Suprapubic skin (tissue), 4 donors: ENCODE measurements around the gene IGF2R. TPM values are rescaled to one million over a fixed set of nuclear protein-coding genes. Genes with fewer than 3 reads are reported as not detected.
"Not testable (repeated sequence)": the region's sequence is repeated elsewhere in the genome, so short reads cannot be mapped to it uniquely, and the experiment has no call there.

Experiments
- DNase-seq, 2 donors: peaks; one replicate each; pipeline ENCODE4 v3.0.0-alpha.2; 2019; ENCODE audit warnings: low spot score in 2 of 2
- H3K27ac ChIP-seq: fragments of 200-600 bp; sonication (generic); one replicate; pipeline ENCODE4 v1.5.1; 2019
- H3K27me3 ChIP-seq: fragments of 200-600 bp; sonication (generic); one replicate; pipeline ENCODE4 v1.5.1; 2019
- H3K36me3 ChIP-seq: fragments of 200-600 bp; sonication (generic); one replicate; pipeline ENCODE4 v1.5.1; 2019
- H3K4me1 ChIP-seq: fragments of 200-600 bp; sonication (generic); one replicate; pipeline ENCODE4 v1.5.1; 2019
- H3K4me3 ChIP-seq: fragments of 200-600 bp; sonication (generic); one replicate; pipeline ENCODE4 v1.5.1; 2019; ENCODE audit warnings: mild to moderate bottlenecking
- H3K9me3 ChIP-seq: fragments of 200-600 bp; sonication (generic); one replicate; pipeline ENCODE4 v1.5.1; 2019
- CTCF ChIP-seq, 2 donors: fragments of 200-600 bp in 1 of 2; fragments of 450-650 bp in 1 of 2; sonication (generic) in 1 of 2; IDR thresholded peaks; one replicate each; pipeline ENCODE4 v1.5.1; 2016 to 2019; ENCODE audit warnings: antibody characterized with exemption in 2 of 2, mild to moderate bottlenecking in 1 of 2, moderate library complexity in 1 of 2
- EP300 ChIP-seq: sonication (generic); formaldehyde crosslinking; IDR thresholded peaks from one replicate; pipeline ENCODE4 v1.6.1; 2017; ENCODE audit warnings: antibody characterized with exemption
- POLR2A ChIP-seq, 2 donors: fragments of 450-650 bp; IDR thresholded peaks; one replicate each; pipeline ENCODE4 v1.6.1; 2017; ENCODE audit warnings: antibody characterized with exemption in 2 of 2, mild to moderate bottlenecking in 2 of 2, moderate library complexity in 2 of 2
- POLR2AphosphoS5 ChIP-seq, 3 donors: sonication (generic); formaldehyde crosslinking; IDR thresholded peaks; one replicate each; pipeline ENCODE4 v1.6.1; 2017; ENCODE audit warnings: antibody characterized with exemption in 3 of 3
- WGBS: methylation state at CpG from one replicate; pipeline ENCODE4 v1.1.5; 2018; 5-methylcytosine and 5-hydroxymethylcytosine counted together
- total RNA-seq, 4 donors: library from RNA; depleted of rRNA; stranded (reverse); fragments of >200 nt; gene quantifications; one replicate each; pipeline ENCODE4 v1.1.0, GENCODE V29; 2016

Gene IGF2R
- total RNA-seq, 4 donors from 2014 or later, result 58.2 to 137 (median 90.6) TPM

- no peak overlapping the region for H3K4me3 ChIP-seq
- H3K9me3 ChIP-seq, result no peaks in the 10 kb centered on the region
- no peaks in the 10 kb centered on the region for H3K36me3 ChIP-seq
- no peaks in the 10 kb centered on the region for H3K27me3 ChIP-seq
- no peak for DNase-seq
- WGBS, result 90% methylated on average over 19 of the region's 19 CpGs
- H3K4me1 ChIP-seq, result no peaks in the 10 kb centered on the region
- no peak overlapping the region for H3K27ac ChIP-seq
- TF ChIP-seq POLR2AphosphoS5 (IDR thresholded peaks at IDR 0.05) (no peak), POLR2A (IDR thresholded peaks at IDR 0.05) (no peak)
These were observed 162.9 kb downstream of the IGF2R start for GRCh38 chr6:160131636-160132296.

GRCh38 chr6:160132297-160132637, 163.4 kb downstream of the IGF2R start:
- no peaks in the 10 kb centered on the region for H3K27me3 ChIP-seq
- no peak for DNase-seq
- H3K9me3 ChIP-seq, result no peaks in the 10 kb centered on the region
- no peaks in the 10 kb centered on the region for H3K36me3 ChIP-seq
- H3K4me1 ChIP-seq, result no peaks in the 10 kb centered on the region
- no peak overlapping the region for H3K27ac ChIP-seq
- TF ChIP-seq POLR2A (IDR thresholded peaks at IDR 0.05) (no peak), CTCF (IDR thresholded peaks at IDR 0.05) (no peak), EP300 (no peak), POLR2AphosphoS5 (IDR thresholded peaks at IDR 0.05) (no peak)
- 85% methylated on average over 4 of the region's 4 CpGs for WGBS
- no peak overlapping the region for H3K4me3 ChIP-seq

GRCh38 chr6:160132776-160133338, 164.0 kb downstream of the IGF2R start:
- Histone ChIP-seq H3K4me1 (no peaks in the 10 kb centered on the region), H3K4me3 (no peak overlapping the region), H3K9me3 (no peaks in the 10 kb centered on the region), H3K27me3 (no peaks in the 10 kb centered on the region), H3K36me3 (no peaks in the 10 kb centered on the region), H3K27ac (no peak overlapping the region)
- 76% methylated on average over 12 of the region's 12 CpGs for WGBS
- no peak for TF ChIP-seq EP300
- TF ChIP-seq POLR2AphosphoS5 (IDR thresholded peaks at IDR 0.05), result no peak
- no peak for TF ChIP-seq POLR2A (IDR thresholded peaks at IDR 0.05)
- no peak for TF ChIP-seq CTCF (IDR thresholded peaks at IDR 0.05)
- DNase-seq, result no peak

- H3K27ac ChIP-seq, result no peak overlapping the region
- DNase-seq, result no peak
- no peaks in the 10 kb centered on the region for H3K27me3 ChIP-seq
- 91% methylated on average over 47 of the region's 47 CpGs for WGBS
- H3K36me3 ChIP-seq, result no peaks in the 10 kb centered on the region
- TF ChIP-seq EP300 (no peak), POLR2A (IDR thresholded peaks at IDR 0.05) (no peak), POLR2AphosphoS5 (IDR thresholded peaks at IDR 0.05) (no peak), CTCF (IDR thresholded peaks at IDR 0.05) (no peak)
- H3K4me1 ChIP-seq, result peaks cover 5% of the 10 kb centered on the region
- H3K4me3 ChIP-seq, result no peak overlapping the region
- no peaks in the 10 kb centered on the region for H3K9me3 ChIP-seq
These were observed 164.8 kb downstream of the IGF2R start for GRCh38 chr6:160133441-160134336.

- not testable (repeated sequence) for H3K27ac ChIP-seq, H3K4me3 ChIP-seq, H3K27me3 ChIP-seq, H3K36me3 ChIP-seq, DNase-seq, H3K9me3 ChIP-seq, H3K4me1 ChIP-seq
- WGBS, result 94% methylated on average over 10 of the region's 20 CpGs
These were observed 165.5 kb downstream of the IGF2R start for GRCh38 chr6:160134337-160134751.
